Measurements from ENCODE around the gene CALB2. TPM values are rescaled to one million over a fixed set of nuclear protein-coding genes. Genes with fewer than 3 reads are reported as not detected.

CALB2 gene
- total RNA-seq, 1 experiment from 2014 or later: not detected

- TF ChIP-seq CTCF (conservative IDR thresholded peaks at IDR 0.05; ENCODE audit: low read depth, low read length) (no peak), EZH2 (IDR thresholded peaks at IDR 0.05; ENCODE audit: borderline replicate concordance, low read depth, low read length, poor library complexity, severe bottlenecking) (no peak)
- H3K27ac ChIP-seq (ENCODE audit: low read depth, low read length, poor library complexity, severe bottlenecking): no peak overlapping the region
- no peaks in the 10 kb centered on the region for H3K4me1 ChIP-seq (ENCODE audit: insufficient read depth, low read length, poor library complexity, severe bottlenecking)
- intact Hi-C loops (cut with micrococcal nuclease; ENCODE audit: unreplicated experiment): no loop called here
- no peaks in the 10 kb centered on the region for H3K9me3 ChIP-seq (ENCODE audit: low read depth, low read length, poor library complexity, severe bottlenecking)
- peaks cover 38% of the 10 kb centered on the region for H3K27me3 ChIP-seq (replicated peaks; ENCODE audit: insufficient read depth, low read depth, low read length, poor library complexity)
- CTCF ChIA-PET: no interaction called here
- BruUV-seq (replicated peaks): no TSS peak
- DNase-seq (ENCODE audit: low spot score): no peak
- POLR2A ChIA-PET (ENCODE audit: low non-redundant PET): no interaction called here
- H3K36me3 ChIP-seq (ENCODE audit: insufficient read depth, low read length, poor library complexity, severe bottlenecking): no peaks in the 10 kb centered on the region
- no peak overlapping the region for H3K4me3 ChIP-seq (ENCODE audit: low read depth, low read length, poor library complexity, severe bottlenecking)
These were observed 19.9 kb upstream of the CALB2 start for GRCh38 chr16:71338632-71339031.

GRCh38 chr16:71339236-71340171, 19.0 kb upstream of the CALB2 start:
- CTCF ChIA-PET: no interaction called here
- POLR2A ChIA-PET (ENCODE audit: low non-redundant PET): no interaction called here
- H3K27me3 ChIP-seq (replicated peaks; ENCODE audit: insufficient read depth, low read depth, low read length, poor library complexity): peaks cover 29% of the 10 kb centered on the region
- TF ChIP-seq EZH2 (IDR thresholded peaks at IDR 0.05; ENCODE audit: borderline replicate concordance, low read depth, low read length, poor library complexity, severe bottlenecking) (no peak), CTCF (conservative IDR thresholded peaks at IDR 0.05; ENCODE audit: low read depth, low read length) (no peak)
- no peaks in the 10 kb centered on the region for H3K36me3 ChIP-seq (ENCODE audit: insufficient read depth, low read length, poor library complexity, severe bottlenecking)
- no peaks in the 10 kb centered on the region for H3K4me1 ChIP-seq (ENCODE audit: insufficient read depth, low read length, poor library complexity, severe bottlenecking)
- no peaks in the 10 kb centered on the region for H3K9me3 ChIP-seq (ENCODE audit: low read depth, low read length, poor library complexity, severe bottlenecking)
- intact Hi-C loops (cut with micrococcal nuclease; ENCODE audit: unreplicated experiment): no loop called here
- no peak for DNase-seq (ENCODE audit: low spot score)
- BruUV-seq (replicated peaks): no TSS peak
- no peak overlapping the region for H3K27ac ChIP-seq (ENCODE audit: low read depth, low read length, poor library complexity, severe bottlenecking)
- no peak overlapping the region for H3K4me3 ChIP-seq (ENCODE audit: low read depth, low read length, poor library complexity, severe bottlenecking)

- ChIA-PET POLR2A (ENCODE audit: low non-redundant PET) (no interaction called here), CTCF (no interaction called here)
- TF ChIP-seq EZH2 (IDR thresholded peaks at IDR 0.05; ENCODE audit: borderline replicate concordance, low read depth, low read length, poor library complexity, severe bottlenecking): no peak
- no peak for TF ChIP-seq CTCF (conservative IDR thresholded peaks at IDR 0.05; ENCODE audit: low read depth, low read length)
- no peaks in the 10 kb centered on the region for H3K9me3 ChIP-seq (ENCODE audit: low read depth, low read length, poor library complexity, severe bottlenecking)
- no peak for DNase-seq (ENCODE audit: low spot score)
- no peaks in the 10 kb centered on the region for H3K36me3 ChIP-seq (ENCODE audit: insufficient read depth, low read length, poor library complexity, severe bottlenecking)
- no TSS peak for BruUV-seq (replicated peaks)
- no peak overlapping the region for H3K4me3 ChIP-seq (ENCODE audit: low read depth, low read length, poor library complexity, severe bottlenecking)
- no peak overlapping the region for H3K27ac ChIP-seq (ENCODE audit: low read depth, low read length, poor library complexity, severe bottlenecking)
- peaks cover 21% of the 10 kb centered on the region for H3K27me3 ChIP-seq (replicated peaks; ENCODE audit: insufficient read depth, low read depth, low read length, poor library complexity)
- intact Hi-C loops (cut with micrococcal nuclease; ENCODE audit: unreplicated experiment): no loop called here
- no peaks in the 10 kb centered on the region for H3K4me1 ChIP-seq (ENCODE audit: insufficient read depth, low read length, poor library complexity, severe bottlenecking)
These were observed 18.1 kb upstream of the CALB2 start for GRCh38 chr16:71340406-71340805.

Measured in A673 (cell line).